ENCODE results near the gene MAF. TPM values are rescaled to one million over a fixed set of nuclear protein-coding genes. Genes with fewer than 3 reads are reported as not detected.
A peak's percentile ranks its signal among the peaks of the same experiment; 100 is the strongest.

MAF gene
- total RNA-seq, 1 donor from 2014 or later, result 95.5 TPM

DNA sequence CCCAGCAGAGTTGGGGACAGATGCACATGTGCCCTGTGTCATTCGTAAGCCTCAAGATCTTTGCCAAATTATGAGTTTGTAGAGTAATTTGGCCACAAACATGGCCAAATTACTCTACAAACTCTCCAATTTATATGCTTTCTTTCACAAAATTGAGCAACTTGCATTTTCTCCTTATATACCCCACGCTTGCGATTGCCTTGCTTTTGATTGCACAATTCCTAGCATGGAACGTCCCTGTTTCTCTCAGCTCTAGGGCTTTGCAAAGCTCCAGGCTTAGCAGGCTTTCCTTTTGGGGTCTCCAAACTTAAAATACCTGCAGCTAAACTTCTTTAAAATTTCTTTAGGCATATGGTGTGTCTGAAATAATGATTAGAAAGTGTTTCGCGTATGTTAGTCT is 28.5 kb upstream of the MAF start:
- H3K27me3 Mint-ChIP-seq (ENCODE audit: insufficient read depth), result peaks cover 4% of the 10 kb centered on the region
- H3K4me1 Mint-ChIP-seq (ENCODE audit: low read depth), result peaks cover 73% of the 10 kb centered on the region
- intact Hi-C loops (cut with micrococcal nuclease), result loop anchor here (1.0 to 5.0 kb wide), 15 partner anchors 9 to 887 kb away; no protein-coding TSS in a partner anchor
- peaks cover 14% of the 10 kb centered on the region for H3K9me3 Mint-ChIP-seq
- DNase-seq (ENCODE audit: low spot score), result no peak
- peaks cover 7% of the 10 kb centered on the region for H3K36me3 Mint-ChIP-seq (ENCODE audit: low read depth)
- peak overlapping the region; percentile 93 for H3K27ac Mint-ChIP-seq
- H3K4me3 Mint-ChIP-seq, result peak overlapping the region; percentile 68

DNA sequence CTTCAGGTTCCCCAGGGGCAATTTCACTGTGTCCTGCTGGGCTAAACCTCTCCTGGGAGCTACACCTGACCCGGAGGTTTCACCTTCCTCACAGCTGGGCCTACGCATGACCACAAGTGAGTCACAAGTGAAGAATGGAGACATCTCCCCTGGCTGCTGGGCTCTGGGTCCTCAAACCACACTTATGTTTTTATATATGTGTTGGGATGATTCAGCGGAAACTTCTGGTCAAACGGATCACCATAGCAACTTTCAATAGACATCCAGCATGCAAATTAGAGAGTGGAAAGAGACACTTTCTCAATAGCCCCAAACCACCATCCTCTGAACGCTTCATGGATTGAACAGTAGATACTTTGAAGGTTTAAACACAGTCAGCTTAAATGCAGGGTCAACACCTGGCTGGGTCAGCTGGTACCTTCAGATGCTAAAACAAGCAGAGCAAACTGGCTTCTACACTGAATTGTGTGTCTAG is 28.0 kb upstream of the MAF start:
- peak; percentile 77 for DNase-seq (ENCODE audit: low spot score)
- Mint-ChIP-seq H3K27ac (peak overlapping the region; percentile 93), H3K4me1 (ENCODE audit: low read depth) (peaks cover 77% of the 10 kb centered on the region), H3K27me3 (ENCODE audit: insufficient read depth) (peaks cover 8% of the 10 kb centered on the region), H3K9me3 (peaks cover 14% of the 10 kb centered on the region), H3K4me3 (peak overlapping the region; percentile 68), H3K36me3 (ENCODE audit: low read depth) (peaks cover 7% of the 10 kb centered on the region)
- intact Hi-C loops (cut with micrococcal nuclease), result loop anchor here (1.0 to 5.0 kb wide), 15 partner anchors 9 to 886 kb away; no protein-coding TSS in a partner anchor

DNA sequence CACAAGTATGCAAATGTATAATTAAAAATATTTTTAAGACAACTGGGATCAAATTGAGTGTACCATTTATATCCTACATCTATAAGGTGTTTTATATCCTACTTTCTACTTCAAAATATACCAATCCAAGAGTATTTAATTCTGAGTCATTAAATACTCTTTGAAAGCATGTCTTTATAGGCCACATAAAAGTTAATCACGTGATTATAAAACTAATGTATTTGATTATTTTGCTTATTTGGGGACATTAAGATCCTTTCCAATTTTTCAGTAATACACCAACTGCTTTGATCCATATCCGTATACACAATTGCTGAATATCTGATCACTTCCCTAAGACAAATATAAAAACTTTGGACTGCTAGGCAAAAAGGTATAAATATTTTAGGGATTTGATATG is 26.6 kb upstream of the MAF start:
- H3K27me3 Mint-ChIP-seq (ENCODE audit: insufficient read depth), result peaks cover 12% of the 10 kb centered on the region
- DNase-seq (ENCODE audit: low spot score), result no peak
- H3K27ac Mint-ChIP-seq, result no peak overlapping the region
- peaks cover 67% of the 10 kb centered on the region for H3K4me1 Mint-ChIP-seq (ENCODE audit: low read depth)
- H3K36me3 Mint-ChIP-seq (ENCODE audit: low read depth), result peaks cover 7% of the 10 kb centered on the region
- intact Hi-C loops (cut with micrococcal nuclease), result loop anchor here (5.0 kb wide), 1 partner anchor 85 kb away; no protein-coding TSS in a partner anchor
- H3K4me3 Mint-ChIP-seq, result no peak overlapping the region
- peaks cover 14% of the 10 kb centered on the region for H3K9me3 Mint-ChIP-seq

DNA sequence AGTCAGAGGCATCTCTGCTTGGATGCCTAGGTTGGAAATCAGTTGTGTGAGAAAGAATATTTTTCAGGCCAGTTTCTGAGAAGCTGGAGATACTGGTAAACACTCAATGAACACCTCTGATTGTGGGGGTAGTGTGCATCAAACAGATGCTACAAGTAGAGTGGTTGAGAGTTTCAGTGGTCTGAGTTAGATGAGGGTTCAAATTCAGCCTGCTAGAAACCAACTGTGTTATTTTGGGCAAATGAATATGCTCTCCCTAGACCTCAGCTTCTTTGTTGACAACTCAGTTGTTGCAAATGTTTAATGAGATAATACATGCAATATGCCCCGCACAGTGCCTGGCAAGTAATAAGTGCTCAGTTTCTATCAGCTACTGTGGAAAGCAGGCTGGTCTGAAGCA is 25.2 kb upstream of the MAF start:
- peaks cover 61% of the 10 kb centered on the region for H3K4me1 Mint-ChIP-seq (ENCODE audit: low read depth)
- H3K4me3 Mint-ChIP-seq, result no peak overlapping the region
- no peak for DNase-seq (ENCODE audit: low spot score)
- H3K27me3 Mint-ChIP-seq (ENCODE audit: insufficient read depth), result peaks cover 10% of the 10 kb centered on the region
- intact Hi-C loops (cut with micrococcal nuclease), result loop anchor here (5.0 kb wide), 1 partner anchor 87 kb away; no protein-coding TSS in a partner anchor
- no peak overlapping the region for H3K27ac Mint-ChIP-seq
- H3K9me3 Mint-ChIP-seq, result peaks cover 16% of the 10 kb centered on the region
- peaks cover 12% of the 10 kb centered on the region for H3K36me3 Mint-ChIP-seq (ENCODE audit: low read depth)

DNA sequence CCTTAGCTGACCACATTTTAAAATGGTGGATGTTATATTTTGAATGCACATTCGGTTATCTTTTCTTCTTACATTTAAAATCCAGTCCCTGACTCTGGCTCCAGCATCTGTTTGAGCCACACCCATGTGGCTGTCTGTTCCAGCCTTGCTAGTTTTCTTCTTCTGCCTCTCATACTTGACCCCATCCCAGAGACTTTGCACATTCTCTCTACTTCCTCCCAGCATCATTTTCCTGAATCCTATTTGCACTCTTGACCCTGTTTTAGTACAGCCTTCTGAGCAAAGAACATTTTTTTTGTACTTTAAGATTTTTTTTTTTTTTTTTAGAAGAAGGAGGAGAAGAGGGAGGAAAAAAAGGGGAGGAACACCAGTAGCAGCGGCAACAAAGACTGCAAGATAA is 23.3 kb upstream of the MAF start:
- Mint-ChIP-seq H3K4me3 (no peak overlapping the region), H3K27me3 (ENCODE audit: insufficient read depth) (peaks cover 8% of the 10 kb centered on the region), H3K36me3 (ENCODE audit: low read depth) (peaks cover 8% of the 10 kb centered on the region), H3K4me1 (ENCODE audit: low read depth) (peaks cover 60% of the 10 kb centered on the region), H3K27ac (no peak overlapping the region), H3K9me3 (peaks cover 16% of the 10 kb centered on the region)
- intact Hi-C loops (cut with micrococcal nuclease), result no loop called here
- no peak for DNase-seq (ENCODE audit: low spot score)

DNA sequence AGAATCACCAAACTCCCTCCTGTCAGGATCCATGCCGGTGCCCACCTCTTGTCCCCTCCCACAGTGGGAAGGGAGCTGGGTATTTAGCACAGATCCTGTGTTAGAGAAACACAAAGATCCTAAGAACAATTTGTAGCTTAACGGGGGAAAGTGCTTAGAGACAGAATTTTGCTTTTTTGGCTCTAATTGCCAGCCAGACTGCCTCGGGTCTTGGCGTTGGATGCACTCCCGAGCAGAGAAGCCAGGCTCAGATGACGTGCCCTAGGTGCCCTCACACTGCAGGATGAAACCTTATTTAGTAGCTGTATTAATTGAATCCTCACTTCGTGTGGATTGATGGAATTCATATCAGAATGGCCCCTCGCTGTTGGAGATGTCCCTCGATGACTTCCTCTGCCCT is 22.5 kb upstream of the MAF start:
- H3K27me3 Mint-ChIP-seq (ENCODE audit: insufficient read depth), result peaks cover 8% of the 10 kb centered on the region
- no peak overlapping the region for H3K27ac Mint-ChIP-seq
- no peak overlapping the region for H3K4me3 Mint-ChIP-seq
- DNase-seq (ENCODE audit: low spot score), result no peak
- peaks cover 6% of the 10 kb centered on the region for H3K36me3 Mint-ChIP-seq (ENCODE audit: low read depth)
- peaks cover 60% of the 10 kb centered on the region for H3K4me1 Mint-ChIP-seq (ENCODE audit: low read depth)
- intact Hi-C loops (cut with micrococcal nuclease), result no loop called here
- peaks cover 16% of the 10 kb centered on the region for H3K9me3 Mint-ChIP-seq

DNA sequence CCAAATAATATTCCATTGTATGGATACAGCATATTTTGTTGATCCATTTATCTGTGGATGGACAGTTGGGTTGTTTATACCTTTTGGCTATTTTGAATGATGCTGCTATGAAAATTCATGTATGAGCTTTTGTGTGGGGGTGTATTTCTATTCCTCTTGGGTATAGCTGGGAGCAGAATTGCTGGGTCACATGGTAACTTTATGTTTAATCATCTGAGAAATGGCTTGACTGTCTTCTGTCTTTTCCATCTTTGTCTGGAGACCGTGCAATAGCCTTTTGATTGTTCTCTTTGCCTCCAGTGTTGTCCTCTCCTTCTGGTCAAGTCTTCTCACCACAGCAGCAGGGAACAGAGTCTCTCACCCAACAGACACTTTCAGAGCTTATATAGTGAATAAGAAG is 20.5 kb upstream of the MAF start:
- Mint-ChIP-seq H3K27ac (no peak overlapping the region), H3K27me3 (ENCODE audit: insufficient read depth) (peaks cover 8% of the 10 kb centered on the region), H3K9me3 (peaks cover 16% of the 10 kb centered on the region), H3K36me3 (ENCODE audit: low read depth) (peaks cover 8% of the 10 kb centered on the region), H3K4me3 (no peak overlapping the region), H3K4me1 (ENCODE audit: low read depth) (peaks cover 62% of the 10 kb centered on the region)
- intact Hi-C loops (cut with micrococcal nuclease), result no loop called here
- DNase-seq (ENCODE audit: low spot score), result no peak

DNA sequence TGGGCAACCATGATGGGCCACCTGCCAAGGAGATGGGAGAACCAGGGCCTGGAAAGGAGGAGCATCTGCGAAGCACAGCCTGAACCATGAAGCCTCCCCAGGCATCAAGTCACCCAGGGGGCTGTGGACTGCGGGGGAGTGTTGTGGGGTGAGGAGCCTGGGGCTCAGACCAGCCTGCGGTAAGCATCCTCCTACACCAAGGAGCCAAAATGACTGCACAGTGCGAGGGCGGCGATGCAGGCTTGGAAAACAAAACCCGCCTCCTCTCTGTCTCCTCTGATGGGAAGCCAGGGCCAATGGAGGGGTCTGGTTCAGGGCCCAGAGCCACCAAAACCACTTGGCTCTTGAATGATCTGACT is 18.1 kb upstream of the MAF start:
- intact Hi-C loops (cut with micrococcal nuclease), result loop anchor here (1.0 to 5.0 kb wide), 5 partner anchors 10 to 911 kb away; no protein-coding TSS in a partner anchor
- peaks cover 10% of the 10 kb centered on the region for H3K36me3 Mint-ChIP-seq (ENCODE audit: low read depth)
- DNase-seq (ENCODE audit: low spot score), result peak; percentile 37
- peaks cover 16% of the 10 kb centered on the region for H3K9me3 Mint-ChIP-seq
- H3K4me3 Mint-ChIP-seq, result peak overlapping the region; percentile 46
- H3K27ac Mint-ChIP-seq, result peak overlapping the region; percentile 91
- peaks cover 75% of the 10 kb centered on the region for H3K4me1 Mint-ChIP-seq (ENCODE audit: low read depth)
- peaks cover 6% of the 10 kb centered on the region for H3K27me3 Mint-ChIP-seq (ENCODE audit: insufficient read depth)

DNA sequence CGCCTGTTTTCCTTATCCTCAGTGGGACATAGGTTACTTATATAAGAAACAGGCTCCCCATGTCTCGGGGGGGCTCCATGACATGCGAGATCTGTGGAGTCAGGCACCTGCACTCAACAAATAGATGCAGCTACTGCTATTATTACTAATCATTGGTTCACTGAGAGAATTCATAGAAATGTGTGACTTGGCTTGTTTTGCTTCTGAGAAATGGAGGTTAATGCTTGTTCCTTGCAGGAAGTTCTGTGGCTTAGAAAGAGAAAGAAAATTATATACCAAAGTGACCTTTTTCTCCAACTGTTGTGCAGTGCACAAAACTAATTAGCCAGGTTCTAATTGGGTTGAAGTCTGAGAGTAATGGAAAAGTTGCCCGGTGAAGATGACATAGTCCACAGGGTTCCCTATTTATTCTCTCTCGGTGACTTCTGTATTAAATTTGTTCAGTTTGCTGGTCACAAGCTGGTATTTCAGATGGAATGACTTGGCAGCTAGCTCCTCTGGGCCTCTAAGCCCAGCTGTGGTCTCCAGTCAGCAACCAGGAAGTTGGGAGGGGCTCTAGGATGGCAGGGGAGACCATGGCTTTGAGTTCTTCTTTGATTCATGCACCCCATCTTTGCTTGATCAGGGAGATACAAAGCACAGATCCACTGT is 17.6 kb upstream of the MAF start:
- intact Hi-C loops (cut with micrococcal nuclease), result loop anchor here (1.0 to 5.0 kb wide), 4 partner anchors 16 to 911 kb away; no protein-coding TSS in a partner anchor
- DNase-seq (ENCODE audit: low spot score), result no peak
- H3K27ac Mint-ChIP-seq, result peak overlapping the region; percentile 91
- H3K4me3 Mint-ChIP-seq, result peak overlapping the region; percentile 46
- H3K27me3 Mint-ChIP-seq (ENCODE audit: insufficient read depth), result peaks cover 5% of the 10 kb centered on the region
- peaks cover 72% of the 10 kb centered on the region for H3K4me1 Mint-ChIP-seq (ENCODE audit: low read depth)
- H3K9me3 Mint-ChIP-seq, result peaks cover 16% of the 10 kb centered on the region
- peaks cover 10% of the 10 kb centered on the region for H3K36me3 Mint-ChIP-seq (ENCODE audit: low read depth)

DNA sequence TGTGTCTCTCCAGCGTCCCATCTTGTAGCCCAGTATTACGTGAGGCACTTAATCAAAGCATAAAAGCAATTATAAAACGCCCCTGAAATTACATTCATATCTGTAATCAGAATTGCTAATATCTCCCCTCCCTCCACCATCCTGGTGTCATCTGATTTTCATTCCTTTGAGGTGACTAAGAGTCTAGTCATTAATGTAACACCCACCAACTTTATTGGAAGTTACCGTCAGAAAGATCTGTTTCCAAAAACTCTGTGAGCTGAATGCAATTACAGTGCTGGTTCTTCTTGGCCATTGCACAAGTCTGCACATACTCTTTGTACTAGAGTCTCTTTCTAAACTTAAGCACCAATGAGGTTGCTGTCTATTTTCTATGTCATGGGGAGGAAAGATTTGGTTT is 12.5 kb upstream of the MAF start:
- Mint-ChIP-seq H3K9me3 (no peaks in the 10 kb centered on the region), H3K4me3 (peak overlapping the region; percentile 6), H3K4me1 (ENCODE audit: low read depth) (peaks cover 50% of the 10 kb centered on the region), H3K36me3 (ENCODE audit: low read depth) (peaks cover 8% of the 10 kb centered on the region), H3K27me3 (ENCODE audit: insufficient read depth) (no peaks in the 10 kb centered on the region), H3K27ac (no peak overlapping the region)
- no peak for DNase-seq (ENCODE audit: low spot score)
- intact Hi-C loops (cut with micrococcal nuclease), result no loop called here

DNA sequence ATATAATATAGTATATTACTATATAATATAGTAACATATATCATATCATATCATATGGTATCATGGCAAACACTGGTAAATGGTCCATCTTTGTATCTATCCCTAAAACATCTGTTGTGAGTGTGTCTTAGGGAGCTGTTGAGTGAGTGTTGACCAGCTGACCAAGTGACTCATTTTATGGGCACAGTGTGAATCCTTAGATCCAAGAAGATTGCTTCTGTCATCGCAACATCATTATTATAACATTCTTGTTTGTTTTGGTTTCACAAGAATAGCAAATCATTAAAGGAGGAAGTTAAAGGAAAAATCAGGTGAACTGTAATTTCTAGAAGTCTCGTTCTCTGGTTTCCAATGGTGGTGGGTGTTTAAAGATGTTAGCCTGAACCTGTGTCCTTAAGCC is 11.7 kb upstream of the MAF start:
- peaks cover 8% of the 10 kb centered on the region for H3K36me3 Mint-ChIP-seq (ENCODE audit: low read depth)
- DNase-seq (ENCODE audit: low spot score), result no peak
- H3K27me3 Mint-ChIP-seq (ENCODE audit: insufficient read depth), result no peaks in the 10 kb centered on the region
- intact Hi-C loops (cut with micrococcal nuclease), result no loop called here
- no peak overlapping the region for H3K27ac Mint-ChIP-seq
- H3K9me3 Mint-ChIP-seq, result no peaks in the 10 kb centered on the region
- peaks cover 50% of the 10 kb centered on the region for H3K4me1 Mint-ChIP-seq (ENCODE audit: low read depth)
- no peak overlapping the region for H3K4me3 Mint-ChIP-seq

DNA sequence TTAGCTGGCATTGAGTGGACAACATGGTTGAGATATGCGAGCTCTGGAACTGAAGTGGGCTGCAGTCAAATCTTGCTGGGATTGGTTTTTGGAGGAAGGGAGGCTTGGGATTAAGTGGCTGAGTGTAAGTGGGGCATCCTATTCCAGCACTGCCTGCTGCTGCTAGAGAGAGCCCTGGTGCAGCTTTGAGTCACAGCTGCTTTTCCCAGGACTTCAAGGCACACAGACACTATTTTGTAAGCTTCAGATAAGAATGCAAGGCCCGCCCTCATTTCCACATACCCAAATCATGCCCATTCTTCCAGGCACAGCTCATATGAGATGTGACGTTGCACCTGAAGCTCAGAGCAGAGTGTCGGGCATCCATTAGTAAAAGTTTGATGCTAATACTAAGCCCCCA is 10.2 kb upstream of the MAF start:
- no peak overlapping the region for H3K4me3 Mint-ChIP-seq
- H3K27me3 Mint-ChIP-seq (ENCODE audit: insufficient read depth), result peaks cover 2% of the 10 kb centered on the region
- DNase-seq (ENCODE audit: low spot score), result no peak
- intact Hi-C loops (cut with micrococcal nuclease), result no loop called here
- no peaks in the 10 kb centered on the region for H3K9me3 Mint-ChIP-seq
- H3K36me3 Mint-ChIP-seq (ENCODE audit: low read depth), result peaks cover 4% of the 10 kb centered on the region
- peaks cover 50% of the 10 kb centered on the region for H3K4me1 Mint-ChIP-seq (ENCODE audit: low read depth)
- no peak overlapping the region for H3K27ac Mint-ChIP-seq

DNA sequence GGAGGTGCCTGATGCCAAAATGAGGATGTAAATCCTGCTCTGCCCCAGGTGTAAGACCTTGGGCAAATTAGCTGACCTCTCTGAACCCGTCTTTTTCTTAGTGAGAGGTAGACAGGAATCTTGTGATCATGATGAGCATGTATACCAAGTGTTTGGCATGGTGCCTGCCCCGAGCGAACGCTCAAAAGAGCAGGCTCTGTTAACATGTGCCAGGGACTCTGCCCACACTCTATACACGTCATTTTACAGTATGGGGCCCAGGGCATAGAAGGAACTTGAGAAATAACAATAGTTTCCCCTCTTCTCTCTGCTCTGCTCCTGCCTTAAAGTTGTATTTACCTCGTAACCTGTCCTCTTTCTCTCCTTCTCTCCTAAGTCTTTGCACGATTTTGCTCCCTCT is 9.3 kb upstream of the MAF start:
- H3K36me3 Mint-ChIP-seq (ENCODE audit: low read depth), result peaks cover 6% of the 10 kb centered on the region
- peaks cover 50% of the 10 kb centered on the region for H3K4me1 Mint-ChIP-seq (ENCODE audit: low read depth)
- no peak for DNase-seq (ENCODE audit: low spot score)

More for the DNA sequence above, 9.3 kb upstream of the MAF start:
- Mint-ChIP-seq H3K27me3 (ENCODE audit: insufficient read depth) (peaks cover 2% of the 10 kb centered on the region), H3K27ac (no peak overlapping the region), H3K4me3 (no peak overlapping the region), H3K9me3 (no peaks in the 10 kb centered on the region)
- intact Hi-C loops (cut with micrococcal nuclease), result loop anchor here (10.0 kb wide), 1 partner anchor 1195 kb away; the partner anchor contains the start of gene CDYL2

Measured in activated T-helper 1 cell treated with anti-CD3 and anti-CD28 coated beads, Interleukin-12 subunit alpha, Interleukin-12 subunit beta, Interleukin-2, Interleukin-4 antibody, amounts not matched to agents 30 ng/mL and 10 ng/mL and 1 ng/mL, durations not matched to agents 14 hours and 24 hours and 36 hours (primary cell).